ENCODE measurements around the gene ITSN2.

GRCh38 chr2:24238158-24238557 lies 122.2 kb downstream of the ITSN2 start:
- TF ChIP-seq POLR2A (IDR thresholded peaks at IDR 0.05; ENCODE audit: low read depth, low read length) = no peak
- no peak for TF ChIP-seq TAF1 (IDR thresholded peaks at IDR 0.05; ENCODE audit: borderline replicate concordance, low read depth, low read length)

Measured in GM12892 (cell line).